Epithelial cell of esophagus (primary cell): ENCODE data around the gene CPSF4L.

Experiments used
- DNase-seq: peaks from one replicate; pipeline ENCODE4 v3.0.0; 2010; ENCODE audit warnings: low read depth
- H3K4me3 ChIP-seq: 2 replicates; pipeline ENCODE4 v1.5.1; 2011; ENCODE audit warnings: mild to moderate bottlenecking, low read length, control low read depth
- TF ChIP-seq, protein P1 (sequence below): IDR thresholded peaks from 2 replicates; pipeline ENCODE4 v1.5.1; 2011; ENCODE audit warnings: low read depth, mild to moderate bottlenecking, low read length, control low read depth, inconsistent platforms; ENCODE audit not compliant: insufficient read depth; ENCODE audit errors: missing control alignments

Gene CPSF4L

GRCh38 chr17:73201215-73202069 is 60.2 kb downstream of the CPSF4L start:
- TF ChIP-seq, protein P1, sequence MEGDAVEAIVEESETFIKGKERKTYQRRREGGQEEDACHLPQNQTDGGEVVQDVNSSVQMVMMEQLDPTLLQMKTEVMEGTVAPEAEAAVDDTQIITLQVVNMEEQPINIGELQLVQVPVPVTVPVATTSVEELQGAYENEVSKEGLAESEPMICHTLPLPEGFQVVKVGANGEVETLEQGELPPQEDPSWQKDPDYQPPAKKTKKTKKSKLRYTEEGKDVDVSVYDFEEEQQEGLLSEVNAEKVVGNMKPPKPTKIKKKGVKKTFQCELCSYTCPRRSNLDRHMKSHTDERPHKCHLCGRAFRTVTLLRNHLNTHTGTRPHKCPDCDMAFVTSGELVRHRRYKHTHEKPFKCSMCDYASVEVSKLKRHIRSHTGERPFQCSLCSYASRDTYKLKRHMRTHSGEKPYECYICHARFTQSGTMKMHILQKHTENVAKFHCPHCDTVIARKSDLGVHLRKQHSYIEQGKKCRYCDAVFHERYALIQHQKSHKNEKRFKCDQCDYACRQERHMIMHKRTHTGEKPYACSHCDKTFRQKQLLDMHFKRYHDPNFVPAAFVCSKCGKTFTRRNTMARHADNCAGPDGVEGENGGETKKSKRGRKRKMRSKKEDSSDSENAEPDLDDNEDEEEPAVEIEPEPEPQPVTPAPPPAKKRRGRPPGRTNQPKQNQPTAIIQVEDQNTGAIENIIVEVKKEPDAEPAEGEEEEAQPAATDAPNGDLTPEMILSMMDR = no peak
- no peak for DNase-seq
- no peak overlapping the region for H3K4me3 ChIP-seq

GRCh38 chr17:73200476-73200875 is 61.2 kb downstream of the CPSF4L start:
- no peak overlapping the region for H3K4me3 ChIP-seq
- no peak for DNase-seq
- TF ChIP-seq, protein P1 = no peak

GRCh38 chr17:73199751-73200317 is 61.8 kb downstream of the CPSF4L start:
- DNase-seq = no peak
- TF ChIP-seq, protein P1 = no peak
- no peak overlapping the region for H3K4me3 ChIP-seq

DNA sequence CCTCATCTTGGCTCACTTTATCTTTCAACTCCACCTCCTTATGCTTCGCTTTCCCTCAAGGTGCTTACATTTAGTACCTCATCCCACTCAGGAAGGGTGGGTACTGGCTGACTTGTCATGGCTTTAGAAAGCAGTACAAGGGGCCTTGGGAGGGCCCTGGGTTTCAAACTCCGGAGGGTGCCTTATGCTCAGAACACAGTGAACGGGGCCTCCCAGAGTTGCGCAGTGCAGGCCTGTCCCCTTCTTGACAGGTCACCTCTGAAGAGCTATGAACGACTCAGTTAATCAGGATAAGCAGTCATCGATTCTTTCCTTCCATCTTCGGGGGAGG is 62.8 kb downstream of the CPSF4L start:
- no peak overlapping the region for H3K4me3 ChIP-seq
- no peak for DNase-seq
- TF ChIP-seq, protein P1 = no peak
